ENCODE data around the gene ZNF500. TPM values are rescaled to one million over a fixed set of nuclear protein-coding genes. Genes with fewer than 3 reads are reported as not detected.

ZNF500 gene
- total RNA-seq, 4 donors from 2014 or later = 7.9 to 17.6 (median 12.4) TPM

DNA sequence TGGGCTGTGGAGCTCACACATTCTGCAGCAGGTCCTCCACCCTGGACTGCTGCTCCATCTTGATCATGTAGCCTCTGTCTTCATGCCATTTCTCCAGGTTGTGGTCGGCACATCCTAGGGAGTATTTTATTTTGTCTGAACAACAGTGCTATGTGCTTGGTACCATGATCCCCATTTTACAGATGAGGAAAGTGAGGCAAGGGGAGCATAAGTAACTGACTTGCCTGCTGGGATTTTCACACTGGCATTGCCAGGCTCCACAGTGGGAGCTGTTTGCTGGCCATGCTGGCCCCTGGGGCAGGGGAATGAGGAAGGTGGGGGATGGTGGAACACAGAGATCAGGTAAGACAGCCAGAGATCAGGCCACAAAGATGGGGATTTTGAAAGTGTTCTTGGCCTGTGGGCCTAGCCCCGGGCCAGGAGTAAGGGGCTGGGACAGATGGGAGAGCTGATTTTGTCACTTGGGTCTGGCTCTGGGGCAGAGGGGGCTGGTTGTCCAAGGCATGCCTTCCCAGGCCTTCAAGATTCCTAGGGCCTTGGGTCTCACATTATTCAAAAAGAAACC is 9.3 kb upstream of the ZNF500 start:
- 92% methylated on average over 2 of the region's 2 CpGs for WGBS
- TF ChIP-seq POLR2AphosphoS5 (IDR thresholded peaks at IDR 0.05) (no peak), EP300 (IDR thresholded peaks at IDR 0.05) (no peak), POLR2A (IDR thresholded peaks at IDR 0.05) (no peak)
- TF ChIP-seq, protein P1, sequence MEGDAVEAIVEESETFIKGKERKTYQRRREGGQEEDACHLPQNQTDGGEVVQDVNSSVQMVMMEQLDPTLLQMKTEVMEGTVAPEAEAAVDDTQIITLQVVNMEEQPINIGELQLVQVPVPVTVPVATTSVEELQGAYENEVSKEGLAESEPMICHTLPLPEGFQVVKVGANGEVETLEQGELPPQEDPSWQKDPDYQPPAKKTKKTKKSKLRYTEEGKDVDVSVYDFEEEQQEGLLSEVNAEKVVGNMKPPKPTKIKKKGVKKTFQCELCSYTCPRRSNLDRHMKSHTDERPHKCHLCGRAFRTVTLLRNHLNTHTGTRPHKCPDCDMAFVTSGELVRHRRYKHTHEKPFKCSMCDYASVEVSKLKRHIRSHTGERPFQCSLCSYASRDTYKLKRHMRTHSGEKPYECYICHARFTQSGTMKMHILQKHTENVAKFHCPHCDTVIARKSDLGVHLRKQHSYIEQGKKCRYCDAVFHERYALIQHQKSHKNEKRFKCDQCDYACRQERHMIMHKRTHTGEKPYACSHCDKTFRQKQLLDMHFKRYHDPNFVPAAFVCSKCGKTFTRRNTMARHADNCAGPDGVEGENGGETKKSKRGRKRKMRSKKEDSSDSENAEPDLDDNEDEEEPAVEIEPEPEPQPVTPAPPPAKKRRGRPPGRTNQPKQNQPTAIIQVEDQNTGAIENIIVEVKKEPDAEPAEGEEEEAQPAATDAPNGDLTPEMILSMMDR (IDR thresholded peaks at IDR 0.05) = no peak
- Histone ChIP-seq H3K9me3 (no peaks in the 10 kb centered on the region), H3K4me3 (no peak overlapping the region), H3K36me3 (no peaks in the 10 kb centered on the region), H3K27ac (no peak overlapping the region), H3K4me1 (no peaks in the 10 kb centered on the region), H3K27me3 (no peaks in the 10 kb centered on the region)
- DNase-seq (ENCODE audit: low spot score in 2 of 2) = no peak

GRCh38 chr16:4775005-4775404 is 8.0 kb upstream of the ZNF500 start:
- TF ChIP-seq POLR2AphosphoS5 (IDR thresholded peaks at IDR 0.05) (no peak), POLR2A (IDR thresholded peaks at IDR 0.05) (no peak), EP300 (IDR thresholded peaks at IDR 0.05) (no peak)
- TF ChIP-seq, protein P1 (IDR thresholded peaks at IDR 0.05) = no peak

GRCh38 chr16:4772351-4772750 is 5.4 kb upstream of the ZNF500 start:
- H3K4me1 ChIP-seq = peaks cover 15% of the 10 kb centered on the region
- no peak for TF ChIP-seq POLR2A (IDR thresholded peaks at IDR 0.05)
- no peak for TF ChIP-seq POLR2AphosphoS5 (IDR thresholded peaks at IDR 0.05)
- TF ChIP-seq, protein P1 (IDR thresholded peaks at IDR 0.05) = no peak
- WGBS = 86% methylated on average over 4 of the region's 5 CpGs
- DNase-seq (ENCODE audit: low spot score in 2 of 2) = no peak
- H3K36me3 ChIP-seq = no peaks in the 10 kb centered on the region
- H3K4me3 ChIP-seq = no peak overlapping the region
- no peaks in the 10 kb centered on the region for H3K9me3 ChIP-seq
- no peak overlapping the region for H3K27ac ChIP-seq
- no peaks in the 10 kb centered on the region for H3K27me3 ChIP-seq

More at GRCh38 chr16:4775005-4775404, 8.0 kb upstream of the ZNF500 start:
- H3K4me1 ChIP-seq = no peaks in the 10 kb centered on the region
- no peak overlapping the region for H3K27ac ChIP-seq
- 40% methylated on average over 6 of the region's 13 CpGs for WGBS
- no peaks in the 10 kb centered on the region for H3K36me3 ChIP-seq
- no peaks in the 10 kb centered on the region for H3K27me3 ChIP-seq
- H3K4me3 ChIP-seq = no peak overlapping the region
- no peaks in the 10 kb centered on the region for H3K9me3 ChIP-seq
- no peak for DNase-seq (ENCODE audit: low spot score in 2 of 2)

GRCh38 chr16:4771646-4772045 is 4.7 kb upstream of the ZNF500 start:
- H3K4me1 ChIP-seq = peaks cover 17% of the 10 kb centered on the region
- no peak for TF ChIP-seq POLR2A (IDR thresholded peaks at IDR 0.05)
- TF ChIP-seq, protein P1 (IDR thresholded peaks at IDR 0.05) = no peak
- TF ChIP-seq POLR2AphosphoS5 (IDR thresholded peaks at IDR 0.05) = no peak
- no peak for TF ChIP-seq EP300 (IDR thresholded peaks at IDR 0.05)
- WGBS = 49% methylated on average over 3 of the region's 3 CpGs
- H3K36me3 ChIP-seq = no peaks in the 10 kb centered on the region
- H3K27ac ChIP-seq = no peak overlapping the region
- H3K27me3 ChIP-seq = no peaks in the 10 kb centered on the region
- DNase-seq (ENCODE audit: low spot score in 2 of 2) = no peak
- no peak overlapping the region for H3K4me3 ChIP-seq
- H3K9me3 ChIP-seq = no peaks in the 10 kb centered on the region

- Histone ChIP-seq H3K4me3 (no peak overlapping the region), H3K27me3 (no peaks in the 10 kb centered on the region), H3K27ac (no peak overlapping the region), H3K9me3 (no peaks in the 10 kb centered on the region), H3K36me3 (peaks cover 4% of the 10 kb centered on the region), H3K4me1 (peaks cover 35% of the 10 kb centered on the region)
- TF ChIP-seq EP300 (IDR thresholded peaks at IDR 0.05) (no peak), POLR2A (IDR thresholded peaks at IDR 0.05) (no peak)
- WGBS = 53% methylated on average over 7 of the region's 7 CpGs
- DNase-seq (ENCODE audit: low spot score in 2 of 2) = no peak
Measured at GRCh38 chr16:4769306-4769638, 2.3 kb upstream of the ZNF500 start.
